Vagina (tissue), 2 donors: ENCODE data around the gene BDKRB1.

Experiments used
- POLR2AphosphoS5 ChIP-seq, 2 donors: sonication (generic); formaldehyde crosslinking; IDR thresholded peaks; one replicate each; pipeline ENCODE4 v1.9.0; 2017; ENCODE audit warnings: antibody characterized with exemption in 2 of 2, mild to moderate bottlenecking in 2 of 2, low read depth in 1 of 2; ENCODE audit not compliant: insufficient read depth in 1 of 2
- TF ChIP-seq, protein P1 (sequence below), 3 experiments: fragments of 450-650 bp in 2 of 3; fragments of 200-600 bp in 1 of 3; sonication (generic) in 1 of 3; IDR thresholded peaks; one replicate each; pipeline ENCODE4 v1.5.1; 2017 to 2019; ENCODE audit warnings: antibody characterized with exemption in 3 of 3, mild to moderate bottlenecking in 2 of 3, moderate library complexity in 2 of 3

DNA sequence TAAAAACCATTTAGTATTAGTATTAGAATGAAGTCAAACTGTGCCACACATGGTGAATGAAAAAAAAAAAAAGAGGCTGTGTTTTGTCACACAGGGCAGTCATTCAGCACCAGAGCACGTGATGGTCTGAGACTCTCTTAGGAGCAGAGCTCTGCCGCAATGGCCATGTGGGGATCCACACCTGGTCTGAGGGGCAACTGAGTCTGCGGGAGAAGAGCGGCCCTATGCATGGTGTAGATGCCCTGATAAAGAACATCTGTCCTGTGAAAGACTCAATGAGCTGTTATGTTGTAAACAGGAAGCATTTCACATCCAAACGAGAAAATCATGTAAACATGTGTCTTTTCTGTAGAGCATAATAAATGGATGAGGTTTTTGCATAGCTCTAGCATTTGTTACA is 12.2 kb upstream of the BDKRB1 start:
- no peak for TF ChIP-seq POLR2AphosphoS5 (IDR thresholded peaks at IDR 0.05; ENCODE audit: insufficient read depth in 1 of 2, low read depth in 1 of 2)
- TF ChIP-seq, protein P1, sequence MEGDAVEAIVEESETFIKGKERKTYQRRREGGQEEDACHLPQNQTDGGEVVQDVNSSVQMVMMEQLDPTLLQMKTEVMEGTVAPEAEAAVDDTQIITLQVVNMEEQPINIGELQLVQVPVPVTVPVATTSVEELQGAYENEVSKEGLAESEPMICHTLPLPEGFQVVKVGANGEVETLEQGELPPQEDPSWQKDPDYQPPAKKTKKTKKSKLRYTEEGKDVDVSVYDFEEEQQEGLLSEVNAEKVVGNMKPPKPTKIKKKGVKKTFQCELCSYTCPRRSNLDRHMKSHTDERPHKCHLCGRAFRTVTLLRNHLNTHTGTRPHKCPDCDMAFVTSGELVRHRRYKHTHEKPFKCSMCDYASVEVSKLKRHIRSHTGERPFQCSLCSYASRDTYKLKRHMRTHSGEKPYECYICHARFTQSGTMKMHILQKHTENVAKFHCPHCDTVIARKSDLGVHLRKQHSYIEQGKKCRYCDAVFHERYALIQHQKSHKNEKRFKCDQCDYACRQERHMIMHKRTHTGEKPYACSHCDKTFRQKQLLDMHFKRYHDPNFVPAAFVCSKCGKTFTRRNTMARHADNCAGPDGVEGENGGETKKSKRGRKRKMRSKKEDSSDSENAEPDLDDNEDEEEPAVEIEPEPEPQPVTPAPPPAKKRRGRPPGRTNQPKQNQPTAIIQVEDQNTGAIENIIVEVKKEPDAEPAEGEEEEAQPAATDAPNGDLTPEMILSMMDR (IDR thresholded peaks at IDR 0.05) = no peak
